NB4 (cell line): ENCODE results near the gene BSPH1.
"Not testable (repeated sequence)": the region's sequence is repeated elsewhere in the genome, so short reads cannot be mapped to it uniquely, and the experiment has no call there.

Experiments used
- MYC ChIP-seq: IDR thresholded peaks from 2 replicates; pipeline ENCODE4 v1.6.1; 2011; ENCODE audit warnings: low read depth, low read length
- POLR2A ChIP-seq: IDR thresholded peaks from 2 replicates; pipeline ENCODE4 v1.6.1; 2011; ENCODE audit warnings: mild to moderate bottlenecking; ENCODE audit not compliant: insufficient read length; ENCODE audit errors: extremely low read depth
- TF ChIP-seq, protein P1 (sequence below): IDR thresholded peaks from one replicate; pipeline ENCODE4 v1.5.1; 2012; ENCODE audit warnings: low read depth, low read length

GRCh38 chr19:47949852-47950521 lies 42.0 kb downstream of the BSPH1 start:
- TF ChIP-seq, protein P1, sequence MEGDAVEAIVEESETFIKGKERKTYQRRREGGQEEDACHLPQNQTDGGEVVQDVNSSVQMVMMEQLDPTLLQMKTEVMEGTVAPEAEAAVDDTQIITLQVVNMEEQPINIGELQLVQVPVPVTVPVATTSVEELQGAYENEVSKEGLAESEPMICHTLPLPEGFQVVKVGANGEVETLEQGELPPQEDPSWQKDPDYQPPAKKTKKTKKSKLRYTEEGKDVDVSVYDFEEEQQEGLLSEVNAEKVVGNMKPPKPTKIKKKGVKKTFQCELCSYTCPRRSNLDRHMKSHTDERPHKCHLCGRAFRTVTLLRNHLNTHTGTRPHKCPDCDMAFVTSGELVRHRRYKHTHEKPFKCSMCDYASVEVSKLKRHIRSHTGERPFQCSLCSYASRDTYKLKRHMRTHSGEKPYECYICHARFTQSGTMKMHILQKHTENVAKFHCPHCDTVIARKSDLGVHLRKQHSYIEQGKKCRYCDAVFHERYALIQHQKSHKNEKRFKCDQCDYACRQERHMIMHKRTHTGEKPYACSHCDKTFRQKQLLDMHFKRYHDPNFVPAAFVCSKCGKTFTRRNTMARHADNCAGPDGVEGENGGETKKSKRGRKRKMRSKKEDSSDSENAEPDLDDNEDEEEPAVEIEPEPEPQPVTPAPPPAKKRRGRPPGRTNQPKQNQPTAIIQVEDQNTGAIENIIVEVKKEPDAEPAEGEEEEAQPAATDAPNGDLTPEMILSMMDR, result peak; percentile 50
- TF ChIP-seq POLR2A, MYC: not testable (repeated sequence)
